GM21423 (cell line): ENCODE measurements around the gene PDPR.
"Not testable (repeated sequence)": the region's sequence is repeated elsewhere in the genome, so short reads cannot be mapped to it uniquely, and the experiment has no call there.

ENCODE experiments used
- ATAC-seq: cut with Tn5 transposase; IDR thresholded peaks from one replicate; pipeline ENCODE4 v1.9.1; 2021; ENCODE audit warnings: mild to moderate bottlenecking, moderate library complexity; ENCODE audit not compliant: unreplicated experiment

PDPR gene

DNA sequence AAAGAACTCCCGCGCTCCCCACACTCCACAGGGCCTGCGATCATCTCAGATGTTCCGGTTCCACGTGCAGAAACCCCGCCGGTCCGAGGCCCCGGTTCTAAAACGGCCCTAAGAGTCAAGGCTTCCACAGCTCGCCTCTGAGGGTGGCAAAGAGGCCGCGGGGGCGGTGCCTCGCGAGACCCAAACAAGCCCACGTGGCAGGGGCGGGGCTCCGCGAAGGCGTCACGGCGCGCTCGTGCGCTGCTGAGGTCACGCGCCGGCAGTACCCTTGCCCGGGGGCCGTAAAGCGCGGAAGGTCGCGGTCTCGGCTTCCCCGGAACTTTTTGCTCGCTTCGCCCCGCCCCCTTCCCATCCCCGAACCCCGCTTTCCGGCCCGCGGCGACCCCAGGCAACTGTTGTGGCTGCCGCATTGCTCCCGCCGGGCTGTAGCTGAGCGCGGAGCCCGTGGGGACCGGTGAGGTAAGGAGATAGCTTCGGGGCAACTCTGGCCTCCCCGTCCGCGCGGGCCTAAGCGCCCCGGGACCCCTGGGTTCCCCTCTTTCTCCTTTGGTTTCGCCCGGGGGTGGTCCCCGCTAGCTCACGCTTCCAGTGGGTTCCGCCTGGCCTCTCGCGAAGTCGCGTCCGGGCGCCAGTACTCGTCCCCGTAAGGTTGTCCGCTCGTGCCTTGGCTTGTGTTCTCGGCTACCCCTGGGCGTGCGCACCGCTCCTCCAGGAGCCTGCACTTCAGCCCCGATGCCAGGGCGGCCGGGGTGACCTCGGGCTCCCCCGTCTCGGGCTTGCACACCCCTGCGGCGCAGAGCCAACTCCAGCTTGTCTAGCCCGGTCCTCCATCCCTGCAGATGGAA lies at the start of gene PDPR:
Gene PDPR (plus strand): TSS at position 351 of the 845 bp plus-strand sequence. CDS start 6,161 bp downstream, outside the sequence.
- peak; percentile 95 for ATAC-seq

DNA sequence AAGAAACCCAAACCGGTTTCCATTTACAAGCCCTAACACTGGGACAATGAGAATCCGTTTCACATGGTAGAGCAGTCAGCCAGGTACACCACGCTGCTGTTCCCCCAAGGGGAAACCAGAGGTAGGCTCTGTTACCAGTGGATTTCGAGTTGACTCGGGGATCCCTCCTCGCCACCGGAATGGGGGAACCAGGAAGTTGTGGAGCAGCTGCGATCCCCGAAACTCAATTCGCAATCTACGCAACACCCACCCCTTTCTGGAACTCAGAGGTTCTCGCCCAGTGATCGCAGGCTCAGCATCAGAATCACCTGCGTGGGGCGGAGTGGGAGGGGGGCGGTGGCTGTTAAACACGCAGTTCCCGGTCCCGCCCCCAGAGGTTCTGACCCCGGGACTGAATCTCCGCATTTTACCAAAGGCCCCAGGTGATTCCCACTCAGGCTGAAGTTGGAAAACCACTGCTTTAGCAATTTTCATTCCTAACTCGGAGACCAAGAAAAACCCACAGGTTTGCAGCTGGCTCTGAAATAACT lies 49.2 kb upstream of the PDPR start:
- peak; percentile 10 for ATAC-seq

DNA sequence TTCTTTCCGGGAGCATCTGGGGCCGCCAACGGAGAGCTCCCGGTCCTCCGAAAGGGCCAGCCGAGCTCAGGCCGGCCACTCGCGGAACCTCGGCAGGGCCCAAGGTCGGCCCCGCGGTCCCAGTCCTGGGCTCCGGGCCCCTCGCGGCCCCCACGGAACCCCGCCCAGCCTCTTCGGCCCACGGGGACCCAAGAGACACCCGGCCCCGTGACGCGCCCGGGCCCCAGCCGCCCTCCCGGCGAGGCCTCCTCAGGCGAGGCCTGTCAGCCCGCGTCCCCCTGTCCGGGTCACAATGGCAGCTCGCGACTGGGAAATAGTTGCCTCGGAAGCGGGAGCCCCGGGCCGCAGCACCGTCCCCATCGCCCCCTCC lies 48.8 kb upstream of the PDPR start:
- ATAC-seq = peak; percentile 23

DNA sequence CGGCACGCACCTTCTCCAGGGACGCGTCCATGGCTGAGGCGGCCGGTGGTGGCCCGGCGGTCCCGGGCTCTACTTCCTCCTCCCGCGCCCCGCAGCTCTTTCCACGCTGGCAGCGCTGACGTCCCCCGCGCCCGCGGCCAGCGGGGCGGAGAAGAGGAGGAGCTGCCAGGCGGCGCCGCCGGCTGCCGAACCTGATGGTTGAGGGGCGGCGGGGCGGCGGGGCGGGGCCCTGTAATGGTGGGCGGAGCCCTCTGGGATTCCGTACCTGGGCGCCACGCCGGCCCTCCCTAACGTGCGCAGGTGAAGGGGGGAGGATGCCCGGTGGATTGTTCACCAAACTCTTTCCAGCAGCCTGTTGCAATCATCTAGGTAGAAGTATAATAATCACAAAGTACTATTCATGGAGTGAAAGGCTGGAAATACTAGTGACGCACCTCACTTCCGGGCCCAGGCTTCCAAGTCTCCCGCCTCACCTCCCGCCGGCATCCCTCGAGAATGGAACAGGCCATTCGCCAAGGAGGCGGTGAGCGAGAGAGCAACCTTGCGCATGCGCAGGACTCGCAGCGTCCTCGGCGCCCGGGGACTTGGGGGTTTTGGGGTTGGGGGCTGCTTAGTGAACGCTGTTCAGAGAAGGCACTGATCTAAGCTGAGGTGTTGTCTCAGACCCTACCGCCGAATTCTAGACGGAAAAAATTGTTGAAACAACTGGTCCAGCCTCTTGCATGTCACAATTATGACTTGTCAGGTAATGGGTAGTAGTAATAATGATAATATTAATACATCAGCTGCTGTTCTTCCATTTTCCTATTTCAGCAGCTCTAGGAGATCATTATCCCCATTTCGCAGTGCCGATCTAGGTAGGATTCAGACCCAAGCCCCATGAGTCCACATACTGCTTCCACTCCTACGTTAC lies 48.1 kb upstream of the PDPR start:
- peak; percentile 88 for ATAC-seq

DNA sequence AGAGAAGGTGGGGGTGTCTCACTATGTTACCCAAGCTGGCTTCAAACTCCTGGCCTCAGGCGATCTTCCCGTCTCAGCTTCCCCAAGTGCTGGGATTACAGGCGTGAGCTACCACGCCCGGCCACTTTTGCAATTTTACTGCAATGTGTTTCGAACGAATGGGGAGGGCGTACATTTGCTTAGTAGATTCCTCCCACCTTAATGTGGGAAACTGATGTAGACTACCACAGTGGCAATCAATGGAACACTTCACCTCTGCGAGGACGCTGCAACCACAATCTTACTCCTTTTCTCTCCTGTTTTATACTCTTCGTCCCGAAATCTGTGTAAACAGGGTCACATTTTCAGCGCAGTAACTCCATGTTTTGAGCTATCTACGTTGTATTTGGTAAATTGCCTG lies 47.4 kb upstream of the PDPR start:
- ATAC-seq = not testable (repeated sequence)

DNA sequence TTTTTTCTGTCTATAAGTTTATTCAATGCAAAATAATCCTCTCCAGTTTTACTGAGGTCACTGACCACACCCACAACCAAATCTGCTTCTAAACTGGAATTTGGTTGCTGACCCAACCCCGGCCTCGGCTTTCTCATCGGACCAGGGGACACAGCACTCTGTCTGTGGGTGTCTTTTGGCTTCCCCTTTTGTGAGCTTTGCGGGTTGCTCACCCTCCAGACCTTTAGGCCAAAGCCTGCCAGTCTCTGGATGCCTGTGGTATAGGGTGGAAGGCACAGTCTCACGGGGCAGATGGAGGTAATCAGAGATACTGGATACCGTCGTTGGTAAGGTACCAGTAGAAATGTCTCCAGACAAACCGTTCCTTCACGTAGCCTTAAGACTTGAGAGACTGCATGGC lies 35.1 kb upstream of the PDPR start:
- ATAC-seq = not testable (repeated sequence)

DNA sequence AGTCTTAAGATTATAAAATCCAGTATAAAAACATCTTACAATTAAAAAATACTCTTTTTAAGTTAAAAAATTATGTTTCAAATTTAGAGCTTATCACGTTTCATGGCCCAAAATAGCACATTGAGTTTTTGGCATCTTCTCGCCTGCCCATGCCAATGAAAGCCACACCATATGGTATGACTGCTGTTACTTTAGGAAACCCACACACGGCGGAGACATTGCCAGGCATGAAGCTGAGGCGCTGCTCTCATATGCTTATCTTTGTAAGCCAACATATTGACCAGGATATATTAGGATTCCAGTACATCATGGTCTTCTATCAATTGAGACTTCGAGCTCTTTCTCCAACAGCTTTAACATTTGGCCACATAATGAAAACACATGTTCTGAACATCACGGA lies 32.9 kb upstream of the PDPR start:
- not testable (repeated sequence) for ATAC-seq

DNA sequence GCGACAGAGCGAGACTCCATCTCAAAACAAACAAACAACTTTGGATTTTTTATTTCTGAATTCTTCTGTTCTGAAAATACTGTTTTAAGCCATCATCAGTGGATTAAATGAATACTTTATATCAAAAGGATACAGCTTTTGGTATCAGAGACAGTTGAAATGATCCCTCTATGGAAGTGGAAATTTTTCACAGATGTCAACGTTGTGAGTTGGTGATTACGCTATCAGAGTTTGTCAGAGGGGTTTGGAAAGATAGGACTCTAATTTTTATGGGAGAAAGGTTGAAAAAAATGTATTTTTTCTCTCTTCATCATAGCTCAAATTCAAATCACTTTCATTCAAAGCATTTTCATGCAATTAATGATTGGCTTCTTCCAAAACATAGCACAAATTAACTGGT lies 30.2 kb upstream of the PDPR start:
- not testable (repeated sequence) for ATAC-seq

DNA sequence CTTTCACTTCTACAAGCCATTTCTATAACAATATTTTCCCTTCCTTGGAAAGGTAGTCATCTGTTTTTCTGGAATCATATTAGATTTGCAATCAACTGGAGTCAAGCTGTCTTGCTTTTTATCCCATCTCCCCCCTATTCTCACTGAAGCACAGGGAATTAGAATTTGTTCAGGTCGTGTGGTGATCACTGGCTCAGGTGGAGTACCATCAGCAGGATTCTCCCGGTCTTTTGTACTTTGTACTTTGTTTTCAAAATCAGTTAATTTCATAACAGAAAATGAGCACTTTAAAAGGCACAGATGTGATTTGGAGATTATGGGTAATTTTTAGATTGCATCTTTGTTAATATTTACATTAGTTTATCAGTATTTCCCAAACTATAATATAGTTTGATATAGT lies 26.0 kb upstream of the PDPR start:
- not testable (repeated sequence) for ATAC-seq

DNA sequence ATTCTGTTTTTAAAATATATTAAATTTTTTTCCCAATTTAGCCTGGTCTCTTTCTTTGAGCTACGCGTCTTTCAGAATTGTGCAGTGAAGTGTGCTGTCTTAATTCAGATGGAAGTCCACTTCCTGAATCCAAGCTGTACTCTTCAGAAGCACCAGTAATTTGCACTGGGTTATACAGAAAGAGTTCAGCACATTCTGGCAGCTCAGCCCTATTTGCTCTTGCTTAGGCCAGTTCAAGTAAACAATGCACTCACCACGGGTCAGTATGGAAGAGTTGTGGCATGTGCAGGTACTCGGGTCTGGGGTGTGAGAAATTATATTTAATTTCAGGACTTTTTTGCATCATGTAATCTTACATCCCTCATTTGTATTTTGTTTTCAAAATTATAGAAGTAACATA lies 25.3 kb upstream of the PDPR start:
- ATAC-seq = not testable (repeated sequence)

DNA sequence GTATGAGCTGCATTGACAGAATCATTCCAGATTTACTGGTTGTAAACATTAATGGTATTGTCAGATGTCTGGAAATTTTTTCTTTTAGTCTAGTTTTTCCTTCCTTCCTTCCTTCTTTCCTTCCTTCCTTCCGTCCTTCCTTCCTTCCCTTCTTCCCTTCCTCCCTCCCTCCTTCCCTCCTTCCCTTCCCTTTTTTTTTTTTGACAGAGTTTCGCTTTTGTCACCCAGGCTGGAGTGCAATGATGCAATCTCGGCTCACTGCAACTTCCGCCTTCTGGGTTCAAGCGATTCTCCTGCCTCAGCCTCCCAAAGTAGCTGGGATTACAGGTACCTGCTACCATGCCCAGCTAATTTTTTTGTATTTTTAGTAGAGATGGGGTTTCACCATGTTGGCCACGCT lies 24.8 kb upstream of the PDPR start:
- ATAC-seq = not testable (repeated sequence)

DNA sequence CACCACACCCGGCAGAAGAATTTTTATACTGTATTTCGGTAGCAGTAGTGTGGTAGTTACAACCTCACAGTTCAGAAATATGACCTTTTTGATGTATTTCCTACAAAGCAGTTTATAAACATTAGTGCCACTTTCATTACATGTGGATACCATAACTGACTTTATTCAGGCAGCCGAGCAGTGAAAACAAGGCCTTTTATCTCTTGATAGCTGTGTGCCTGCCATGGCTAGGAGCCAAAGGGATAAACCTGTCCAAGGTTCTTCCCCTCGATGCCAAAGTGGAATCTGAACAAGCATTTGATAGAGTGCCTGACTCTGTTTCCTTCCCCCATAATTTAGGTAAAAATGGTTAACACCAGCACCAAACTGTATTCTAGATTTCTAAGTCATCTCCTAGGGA lies 23.0 kb upstream of the PDPR start:
- not testable (repeated sequence) for ATAC-seq

DNA sequence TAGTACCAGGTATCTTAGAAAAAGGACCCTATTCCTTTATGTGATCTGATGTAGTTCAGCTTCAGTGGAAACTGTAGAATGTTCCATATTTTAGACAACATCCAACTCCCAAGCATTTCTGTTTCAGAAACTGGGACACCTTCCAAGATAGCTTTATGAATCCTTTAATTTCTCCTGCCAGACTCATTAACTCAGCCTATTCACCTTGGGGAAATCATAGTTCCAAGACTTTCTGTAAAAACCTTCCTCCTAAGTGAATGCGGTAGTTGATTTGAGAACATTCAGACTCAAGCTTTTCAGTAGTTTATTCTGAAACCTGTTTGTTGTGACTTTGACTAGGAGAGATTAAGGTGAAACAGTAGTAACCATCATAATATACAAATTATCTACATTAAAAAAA lies 20.0 kb upstream of the PDPR start:
- ATAC-seq = not testable (repeated sequence)

DNA sequence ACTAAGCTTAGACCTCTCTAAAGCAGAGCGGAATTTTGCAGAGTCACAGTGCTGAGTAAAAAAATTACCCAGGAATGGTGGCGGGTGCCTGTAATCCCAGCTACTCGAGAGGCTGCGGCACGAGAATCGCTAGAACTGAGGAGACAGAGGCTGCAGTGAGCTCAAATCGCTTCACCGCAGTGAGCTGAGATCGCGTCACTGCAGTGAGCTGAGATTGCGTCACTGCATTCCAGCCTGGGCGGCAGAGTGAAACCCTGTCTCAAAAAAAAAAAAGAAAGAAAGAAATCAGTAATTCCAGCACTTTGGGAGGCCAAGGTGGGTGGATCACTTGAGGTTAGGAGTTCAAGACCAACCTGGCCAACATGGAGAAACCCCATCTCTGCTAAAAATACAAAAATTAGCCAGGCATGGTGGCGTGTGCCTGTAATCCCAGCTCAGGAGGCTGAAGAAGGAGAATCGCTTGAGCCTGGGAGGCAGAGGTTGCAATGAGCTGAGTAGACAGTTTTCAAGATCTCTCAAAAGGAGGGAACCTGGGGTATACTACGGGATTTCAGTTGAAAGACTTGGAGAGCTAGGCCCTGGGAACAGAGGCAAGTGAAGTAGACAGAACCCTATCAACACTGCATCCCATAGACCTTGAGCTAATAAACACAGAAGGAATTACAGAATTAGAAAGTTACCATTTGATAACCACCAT lies 4.4 kb upstream of the PDPR start:
- ATAC-seq = not testable (repeated sequence)

DNA sequence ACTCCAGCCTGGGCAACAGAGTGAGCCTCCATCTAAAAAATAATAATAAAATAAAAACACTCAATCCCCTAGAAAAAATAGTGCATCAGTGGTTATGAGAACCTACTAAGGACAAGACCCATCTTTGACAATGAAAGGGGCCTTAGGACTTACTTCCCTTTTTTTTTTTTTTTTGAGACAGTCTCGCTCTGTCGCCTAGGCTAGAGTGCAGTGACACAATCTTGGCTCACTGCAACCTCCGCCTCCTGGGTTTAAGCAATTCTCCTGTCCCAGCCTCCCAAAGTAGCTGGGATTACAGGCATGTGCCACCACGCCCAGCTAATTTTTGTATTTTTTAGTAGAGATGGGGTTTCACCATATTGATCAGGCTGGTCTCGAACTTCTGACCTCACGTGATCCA lies 2.0 kb upstream of the PDPR start:
- ATAC-seq = not testable (repeated sequence)

DNA sequence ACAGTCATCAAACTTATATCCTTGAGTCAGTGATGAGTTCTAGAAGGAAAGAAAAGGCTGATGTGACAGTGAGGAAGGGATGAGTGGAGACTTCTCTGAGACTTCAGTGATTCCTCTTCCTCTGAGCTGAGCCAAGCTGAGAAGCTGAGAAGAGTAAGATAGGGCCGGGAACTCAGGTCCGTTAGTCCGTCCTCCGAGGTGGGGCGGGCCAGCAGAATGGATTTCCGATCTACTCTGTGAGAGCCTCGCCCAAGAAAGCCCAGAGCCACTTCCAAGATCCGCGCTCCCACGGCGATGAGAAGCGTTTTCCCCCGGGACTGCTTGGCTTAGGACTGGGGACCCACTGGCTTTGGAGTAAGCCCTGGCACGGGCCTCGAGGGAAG lies 542 bp upstream of the PDPR start:
- peak; percentile 19 for ATAC-seq

DNA sequence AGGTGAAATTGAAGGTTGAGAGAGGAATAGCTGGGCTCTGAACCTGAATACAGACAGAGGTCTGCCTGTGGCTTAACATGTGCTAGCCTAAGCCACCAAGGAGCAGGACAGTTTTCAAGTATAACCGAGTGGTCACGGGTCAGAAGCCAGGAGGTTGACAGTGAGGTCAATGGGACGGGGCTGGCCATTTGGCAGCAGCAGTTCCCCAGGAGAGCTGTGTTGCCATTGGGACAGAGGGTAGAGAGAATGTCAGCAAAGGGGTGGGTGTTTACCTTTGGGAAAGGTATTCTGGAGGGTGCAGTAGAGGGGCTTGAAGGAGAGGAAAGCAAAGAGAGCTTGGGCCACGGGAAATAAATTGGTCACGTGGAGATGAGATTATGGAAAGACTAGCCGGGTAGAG lies 4.2 kb downstream of the PDPR start:
- not testable (repeated sequence) for ATAC-seq

DNA sequence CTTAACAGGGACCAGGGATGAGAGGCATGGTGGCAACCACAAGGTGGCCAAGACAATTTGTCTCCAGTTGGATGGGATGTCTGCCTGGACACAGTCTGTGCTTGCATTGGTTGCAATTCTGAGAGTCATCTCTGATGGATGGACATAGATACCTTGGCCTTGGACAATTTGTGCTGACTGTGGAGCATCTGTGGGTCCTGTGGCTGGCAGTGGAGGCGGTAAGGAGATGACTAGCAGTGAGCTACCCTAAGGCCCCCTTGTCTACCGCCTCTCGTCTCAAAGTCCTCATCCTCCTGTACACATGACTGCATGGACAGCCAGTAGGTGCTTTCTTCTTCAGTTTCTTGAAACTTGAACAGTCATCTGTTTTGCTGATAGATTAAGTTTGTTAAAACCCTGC lies 4.6 kb downstream of the PDPR start:
- not testable (repeated sequence) for ATAC-seq

DNA sequence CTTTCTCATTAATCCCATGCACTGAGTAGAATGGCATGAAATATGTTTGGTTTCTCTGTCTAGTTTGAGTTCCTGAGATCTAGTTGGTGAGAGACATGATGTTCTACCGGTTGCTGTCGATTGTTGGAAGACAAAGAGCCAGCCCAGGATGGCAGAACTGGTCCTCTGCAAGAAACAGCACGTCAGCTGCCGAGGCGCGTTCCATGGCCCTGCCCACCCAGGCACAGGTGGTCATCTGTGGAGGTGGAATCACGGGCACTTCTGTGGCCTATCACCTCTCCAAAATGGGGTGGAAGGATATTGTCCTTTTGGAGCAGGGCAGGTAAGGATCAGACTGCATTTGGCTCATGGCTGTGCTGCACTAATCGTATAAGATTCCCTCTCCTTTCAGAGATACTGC lies 6.3 kb downstream of the PDPR start:
- ATAC-seq = not testable (repeated sequence)

DNA sequence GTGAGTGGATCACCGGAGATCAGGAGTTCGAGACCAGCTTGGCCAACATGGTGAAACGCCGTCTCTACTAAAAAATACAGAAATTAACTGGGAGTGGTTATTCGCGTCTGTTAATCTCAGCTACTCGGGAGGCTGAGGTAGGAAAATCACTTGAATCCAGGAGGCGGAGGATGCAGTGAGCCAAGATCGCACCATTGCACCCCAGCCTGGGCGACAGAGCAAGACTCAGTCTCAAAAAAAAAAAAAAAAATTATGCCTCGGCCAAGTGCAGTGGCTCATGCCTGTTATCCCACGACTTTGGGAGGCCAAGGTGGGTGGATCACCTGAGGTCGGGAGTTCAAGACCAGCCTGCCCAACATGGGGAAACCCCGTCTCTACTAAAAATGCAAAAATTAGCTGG lies 9.7 kb downstream of the PDPR start:
- not testable (repeated sequence) for ATAC-seq

DNA sequence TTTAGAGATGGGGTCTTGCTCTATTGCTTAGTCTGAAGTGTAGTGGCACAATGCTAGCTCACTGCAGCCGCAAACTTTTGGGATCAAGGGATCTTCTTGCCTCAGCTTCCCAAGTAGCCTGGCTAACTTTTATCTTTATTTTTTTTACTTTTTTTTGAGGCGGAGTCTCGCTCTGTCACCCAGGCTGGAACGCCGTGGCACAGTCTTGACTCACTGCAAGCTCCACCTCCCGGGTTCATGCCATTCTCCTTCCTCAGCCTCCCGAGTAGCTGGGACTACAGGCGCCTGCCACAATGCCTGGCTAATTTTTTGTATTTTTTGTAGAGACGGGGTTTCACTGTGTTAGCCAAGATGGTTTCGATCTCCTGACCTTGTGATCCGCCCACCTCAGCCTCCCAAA lies 12.1 kb downstream of the PDPR start:
- not testable (repeated sequence) for ATAC-seq
